Fibroblast of skin of right quadriceps (primary cell): Measurements from ENCODE around the gene GPR32.
A peak's percentile ranks its signal among the peaks of the same experiment; 100 is the strongest.
"Not testable (repeated sequence)": the region's sequence is repeated elsewhere in the genome, so short reads cannot be mapped to it uniquely, and the experiment has no call there.

ENCODE experiments used
- DNase-seq: peaks from one replicate; pipeline ENCODE4 v3.0.0-alpha.2; 2013

The GPR32 gene

GRCh38 chr19:50770164-50770563, at the start of gene GPR32:
GPR32 (plus strand) TSS chr19:50770464; CDS start chr19:50770601, 137 bp downstream.
- not testable (repeated sequence) for DNase-seq

- peak; percentile 60 for DNase-seq
Measured at GRCh38 chr19:50720921-50721381, 49.3 kb upstream of the GPR32 start.

GRCh38 chr19:50721441-50722137, 48.7 kb upstream of the GPR32 start:
- no peak for DNase-seq

GRCh38 chr19:50722201-50723013, 47.9 kb upstream of the GPR32 start:
- DNase-seq: peak; percentile 65

GRCh38 chr19:50723069-50723468, 47.2 kb upstream of the GPR32 start, which contains the start of gene CLEC11A:
CLEC11A (plus strand) TSS chr19:50723364; CDS start chr19:50723526, 162 bp downstream.
- peak; percentile 83 for DNase-seq

GRCh38 chr19:50723735-50724521, 46.3 kb upstream of the GPR32 start:
- DNase-seq: no peak

- peak; percentile 99 for DNase-seq
Measured at GRCh38 chr19:50724522-50725217, 45.6 kb upstream of the GPR32 start.

GRCh38 chr19:50725218-50725910, 44.9 kb upstream of the GPR32 start:
- DNase-seq: no peak

- no peak for DNase-seq
Measured at GRCh38 chr19:50725911-50726230, 44.4 kb upstream of the GPR32 start.

- peak; percentile 83 for DNase-seq
Measured at GRCh38 chr19:50728084-50728737, 42.1 kb upstream of the GPR32 start.

- DNase-seq: no peak
Measured at GRCh38 chr19:50729894-50730293, 40.4 kb upstream of the GPR32 start.

GRCh38 chr19:50735869-50736268, 34.4 kb upstream of the GPR32 start:
- no peak for DNase-seq

- DNase-seq: no peak
Measured at GRCh38 chr19:50736338-50736737, 33.9 kb upstream of the GPR32 start.

- no peak for DNase-seq
Measured at GRCh38 chr19:50739132-50739913, 30.9 kb upstream of the GPR32 start.

GRCh38 chr19:50739914-50740426, 30.3 kb upstream of the GPR32 start:
- no peak for DNase-seq

- DNase-seq: no peak
Measured at GRCh38 chr19:50741179-50741933, 28.9 kb upstream of the GPR32 start.

GRCh38 chr19:50743537-50743936, 26.7 kb upstream of the GPR32 start:
- DNase-seq: no peak

GRCh38 chr19:50745221-50745620, 25.0 kb upstream of the GPR32 start:
- no peak for DNase-seq

- DNase-seq: not testable (repeated sequence)
Measured at GRCh38 chr19:50747141-50747540, 23.1 kb upstream of the GPR32 start.

GRCh38 chr19:50749490-50749889, 20.8 kb upstream of the GPR32 start:
- no peak for DNase-seq
